ENCODE measurements around the gene PSMC3IP. TPM values are rescaled to one million over a fixed set of nuclear protein-coding genes. Genes with fewer than 3 reads are reported as not detected.

Gene PSMC3IP
- total RNA-seq, 2 donors from 2014 or later: 2.2 to 11.6 TPM

DNA sequence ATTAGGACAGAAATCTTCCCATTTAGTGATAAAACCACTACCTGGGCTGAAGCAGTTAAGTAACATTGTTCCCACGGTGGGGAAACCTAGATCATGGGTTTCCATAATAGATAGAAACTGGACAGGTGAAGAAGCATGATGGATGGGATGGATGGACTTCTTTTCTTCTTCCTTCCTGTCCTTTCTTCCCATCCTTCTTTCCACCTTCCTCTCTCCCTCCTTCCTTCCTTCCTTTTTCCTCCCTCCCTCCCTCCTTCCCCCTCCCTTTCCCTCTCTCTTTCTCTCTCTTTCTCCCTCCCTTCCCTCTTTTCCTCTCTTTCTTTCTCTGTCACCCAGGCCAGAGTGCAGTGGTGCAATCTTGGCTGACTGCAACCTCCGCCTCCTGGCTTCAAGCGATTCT, 3.1 kb downstream of the PSMC3IP start:
- H3K9ac ChIP-seq (ENCODE audit: low read depth in 2 of 2, low read length in 2 of 2): no peak overlapping the region
- peaks cover 4% of the 10 kb centered on the region for H3K4me1 ChIP-seq
- H3K36me3 ChIP-seq: peaks cover 29% of the 10 kb centered on the region
- DNase-seq: no peak
- H3K27me3 ChIP-seq: no peaks in the 10 kb centered on the region
- no peak overlapping the region for H3K4me3 ChIP-seq
- no peaks in the 10 kb centered on the region for H3K9me3 ChIP-seq
- H3K27ac ChIP-seq: no peak overlapping the region
- intact Hi-C loops (cut with DNase I): no loop called here
- TF ChIP-seq, protein P1, sequence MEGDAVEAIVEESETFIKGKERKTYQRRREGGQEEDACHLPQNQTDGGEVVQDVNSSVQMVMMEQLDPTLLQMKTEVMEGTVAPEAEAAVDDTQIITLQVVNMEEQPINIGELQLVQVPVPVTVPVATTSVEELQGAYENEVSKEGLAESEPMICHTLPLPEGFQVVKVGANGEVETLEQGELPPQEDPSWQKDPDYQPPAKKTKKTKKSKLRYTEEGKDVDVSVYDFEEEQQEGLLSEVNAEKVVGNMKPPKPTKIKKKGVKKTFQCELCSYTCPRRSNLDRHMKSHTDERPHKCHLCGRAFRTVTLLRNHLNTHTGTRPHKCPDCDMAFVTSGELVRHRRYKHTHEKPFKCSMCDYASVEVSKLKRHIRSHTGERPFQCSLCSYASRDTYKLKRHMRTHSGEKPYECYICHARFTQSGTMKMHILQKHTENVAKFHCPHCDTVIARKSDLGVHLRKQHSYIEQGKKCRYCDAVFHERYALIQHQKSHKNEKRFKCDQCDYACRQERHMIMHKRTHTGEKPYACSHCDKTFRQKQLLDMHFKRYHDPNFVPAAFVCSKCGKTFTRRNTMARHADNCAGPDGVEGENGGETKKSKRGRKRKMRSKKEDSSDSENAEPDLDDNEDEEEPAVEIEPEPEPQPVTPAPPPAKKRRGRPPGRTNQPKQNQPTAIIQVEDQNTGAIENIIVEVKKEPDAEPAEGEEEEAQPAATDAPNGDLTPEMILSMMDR (IDR thresholded peaks at IDR 0.05): no peak

DNA sequence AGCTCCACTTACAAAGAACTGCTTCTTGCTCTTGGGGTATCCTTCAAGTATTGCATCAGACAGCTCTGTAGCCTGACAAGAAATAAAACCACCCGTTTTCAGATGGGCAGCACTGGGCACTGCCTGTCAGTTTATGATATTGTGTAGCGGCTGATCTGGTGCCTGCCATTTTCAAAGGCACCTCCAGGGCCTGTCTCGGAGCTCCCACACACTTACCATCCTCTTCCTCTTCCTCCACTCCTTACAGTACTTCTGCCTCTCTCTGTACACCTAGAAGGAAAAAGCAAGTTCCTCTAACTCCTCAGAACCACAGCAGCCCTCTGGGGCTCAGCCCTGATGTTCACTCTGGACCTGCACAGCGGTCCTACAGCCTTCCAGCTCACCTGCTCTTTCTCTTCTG, 4.4 kb downstream of the PSMC3IP start:
- no peak for DNase-seq
- Histone ChIP-seq H3K27ac (no peak overlapping the region), H3K4me1 (no peaks in the 10 kb centered on the region), H3K4me3 (no peak overlapping the region), H3K36me3 (peaks cover 29% of the 10 kb centered on the region), H3K27me3 (no peaks in the 10 kb centered on the region), H3K9ac (ENCODE audit: low read depth in 2 of 2, low read length in 2 of 2) (no peak overlapping the region), H3K9me3 (no peaks in the 10 kb centered on the region)
- intact Hi-C loops (cut with DNase I): no loop called here
- TF ChIP-seq, protein P1 (IDR thresholded peaks at IDR 0.05): no peak

DNA sequence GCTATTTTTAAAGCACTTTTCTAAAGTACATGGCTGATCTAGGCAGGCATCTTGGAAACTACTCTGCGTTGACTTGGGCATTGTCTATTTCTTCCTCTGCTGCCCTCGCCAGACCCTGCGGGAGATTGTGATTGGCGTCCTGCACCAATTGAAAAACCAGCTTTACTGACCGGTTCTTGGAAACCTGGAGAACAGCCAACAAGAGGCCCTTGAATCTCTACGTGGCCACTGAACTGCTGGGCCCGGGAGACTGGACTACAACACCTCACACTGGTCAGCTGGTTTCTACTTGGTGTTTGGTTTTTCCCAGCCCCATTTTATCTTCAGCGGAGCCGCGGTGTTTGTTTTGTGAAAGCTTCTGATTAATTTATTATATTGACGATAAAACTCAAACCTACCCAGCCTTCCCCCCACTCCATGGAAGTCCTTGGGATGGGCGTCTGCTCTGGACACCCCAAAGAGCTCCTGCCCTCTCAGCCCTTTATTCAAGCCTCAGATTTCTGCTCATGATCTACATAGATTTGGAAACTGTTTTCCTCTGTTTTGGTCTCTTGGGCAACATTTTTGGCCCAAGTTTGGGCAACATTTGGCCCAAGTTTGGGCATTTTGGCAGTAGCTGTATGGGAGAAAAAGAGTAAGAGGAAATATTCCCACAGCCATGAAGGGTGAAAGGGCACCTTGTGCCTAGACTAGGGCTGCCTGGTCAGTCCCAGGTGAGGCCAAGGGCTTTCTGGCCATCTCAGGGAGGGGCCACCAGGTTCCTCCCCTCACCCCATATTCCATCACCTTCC, 5.9 kb downstream of the PSMC3IP start:
- Histone ChIP-seq H3K27ac (no peak overlapping the region), H3K9me3 (no peaks in the 10 kb centered on the region), H3K36me3 (peaks cover 29% of the 10 kb centered on the region), H3K9ac (ENCODE audit: low read depth in 2 of 2, low read length in 2 of 2) (no peak overlapping the region), H3K4me3 (no peak overlapping the region), H3K27me3 (no peaks in the 10 kb centered on the region), H3K4me1 (peaks cover 5% of the 10 kb centered on the region)
- no peak for DNase-seq
- TF ChIP-seq, protein P1 (IDR thresholded peaks at IDR 0.05): no peak
- intact Hi-C loops (cut with DNase I): no loop called here

DNA sequence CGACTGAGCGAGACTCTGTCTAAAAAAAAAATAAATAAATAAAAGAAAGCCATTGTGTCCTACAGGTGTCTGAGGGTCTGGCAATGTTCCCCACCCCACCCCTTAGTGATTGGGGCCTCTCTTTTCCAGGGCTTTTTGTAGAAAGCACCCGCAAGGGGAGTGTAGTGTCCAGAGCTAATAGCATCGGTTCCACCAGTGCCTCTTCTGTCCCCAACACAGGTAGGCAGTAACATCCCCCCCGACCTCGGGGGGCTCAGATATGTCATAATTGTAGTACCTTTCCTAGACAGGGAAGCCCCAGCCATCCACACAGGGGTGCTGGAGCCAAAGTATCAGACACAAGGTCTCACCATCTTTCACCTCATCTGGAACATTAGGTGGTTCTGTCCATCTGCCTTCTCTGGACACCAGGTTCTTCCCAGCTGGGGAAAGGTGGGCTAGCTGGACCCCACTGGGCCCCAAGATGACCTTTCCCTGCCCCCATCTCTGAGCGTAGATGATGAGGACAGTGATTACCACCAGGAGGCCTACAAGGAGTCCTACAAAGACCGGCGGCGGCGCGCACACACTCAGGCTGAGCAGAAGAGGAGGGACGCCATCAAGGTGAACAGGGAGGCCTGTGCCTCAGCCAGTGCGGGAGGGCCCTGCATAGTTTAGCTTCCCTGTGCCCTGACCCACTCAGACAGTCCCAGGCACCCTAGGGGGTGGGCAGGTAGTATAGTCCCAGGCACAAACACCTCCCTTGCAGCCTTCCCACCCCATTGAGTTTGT, 9.0 kb downstream of the PSMC3IP start:
- Histone ChIP-seq H3K9me3 (no peaks in the 10 kb centered on the region), H3K4me1 (peaks cover 16% of the 10 kb centered on the region), H3K4me3 (no peak overlapping the region), H3K27me3 (no peaks in the 10 kb centered on the region), H3K36me3 (peaks cover 33% of the 10 kb centered on the region), H3K9ac (ENCODE audit: low read depth in 2 of 2, low read length in 2 of 2) (peak overlapping the region in 1 of 2 donors; percentile 30), H3K27ac (peak overlapping the region; percentile 87)
- DNase-seq: no peak
- intact Hi-C loops (cut with DNase I): no loop called here
- TF ChIP-seq, protein P1 (IDR thresholded peaks at IDR 0.05): no peak

DNA sequence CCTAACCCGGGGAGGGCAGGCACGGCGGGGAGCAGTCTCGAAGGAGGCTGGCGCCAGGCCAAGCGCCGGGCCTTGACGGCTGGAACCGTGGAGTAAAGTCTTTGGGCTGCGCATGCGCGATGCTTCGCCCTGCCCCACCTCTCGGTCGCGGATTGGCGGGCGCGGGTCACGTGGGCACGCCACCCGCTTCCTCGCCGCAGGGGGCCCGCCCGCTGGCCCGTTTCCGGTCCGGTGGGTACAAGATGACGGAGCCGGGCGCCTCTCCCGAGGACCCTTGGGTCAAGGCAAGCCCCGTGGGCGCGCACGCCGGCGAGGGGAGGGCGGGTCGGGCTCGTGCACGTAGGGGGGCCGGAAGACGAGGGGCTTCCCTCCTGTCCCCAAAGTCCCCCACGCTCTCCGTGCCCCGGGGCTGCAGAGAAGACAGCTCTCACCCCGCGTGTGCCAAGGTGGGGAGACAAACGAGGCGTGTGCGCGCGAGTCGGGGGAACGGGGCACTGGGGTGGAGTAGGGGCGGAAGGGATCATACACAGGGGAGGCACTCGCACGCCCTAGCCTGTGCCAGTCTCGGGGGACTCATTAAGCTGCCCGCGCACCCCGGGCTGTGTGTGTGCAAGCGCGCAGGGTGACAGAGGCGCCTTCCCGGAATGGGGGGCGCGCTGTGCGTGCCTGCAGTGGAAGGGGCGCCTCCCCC, 10.5 kb downstream of the PSMC3IP start, which contains the start of gene MLX:
Gene MLX, plus strand, starts transcription at position 218 of the 691 bp plus-strand sequence. Its CDS starts 25 bp downstream, at position 243.
- Histone ChIP-seq H3K36me3 (peaks cover 18% of the 10 kb centered on the region), H3K9ac (ENCODE audit: low read depth in 2 of 2, low read length in 2 of 2) (peak within 1 kb of the TSS; percentile 92), H3K9me3 (no peaks in the 10 kb centered on the region), H3K27me3 (no peaks in the 10 kb centered on the region), H3K4me3 (peak within 1 kb of the TSS; percentile 61), H3K4me1 (peaks cover 24% of the 10 kb centered on the region), H3K27ac (peak within 1 kb of the TSS; percentile 87)
- intact Hi-C loops (cut with DNase I): no loop called here
- peak; percentile 95 for DNase-seq
- TF ChIP-seq, protein P1 (IDR thresholded peaks at IDR 0.05): no peak
